GM19239 (cell line): ENCODE data around the gene COL16A1.

Experiments
- DNase-seq: peaks from one replicate; pipeline ENCODE4 v3.0.0; 2011; ENCODE audit warnings: low spot score; ENCODE audit not compliant: insufficient read length
- FAIRE-seq: peaks from 2 replicates; lab custom pipeline; 2011; peaks lifted over from hg19 to GRCh38; lab: Jason Lieb, UNC

Gene COL16A1

DNA sequence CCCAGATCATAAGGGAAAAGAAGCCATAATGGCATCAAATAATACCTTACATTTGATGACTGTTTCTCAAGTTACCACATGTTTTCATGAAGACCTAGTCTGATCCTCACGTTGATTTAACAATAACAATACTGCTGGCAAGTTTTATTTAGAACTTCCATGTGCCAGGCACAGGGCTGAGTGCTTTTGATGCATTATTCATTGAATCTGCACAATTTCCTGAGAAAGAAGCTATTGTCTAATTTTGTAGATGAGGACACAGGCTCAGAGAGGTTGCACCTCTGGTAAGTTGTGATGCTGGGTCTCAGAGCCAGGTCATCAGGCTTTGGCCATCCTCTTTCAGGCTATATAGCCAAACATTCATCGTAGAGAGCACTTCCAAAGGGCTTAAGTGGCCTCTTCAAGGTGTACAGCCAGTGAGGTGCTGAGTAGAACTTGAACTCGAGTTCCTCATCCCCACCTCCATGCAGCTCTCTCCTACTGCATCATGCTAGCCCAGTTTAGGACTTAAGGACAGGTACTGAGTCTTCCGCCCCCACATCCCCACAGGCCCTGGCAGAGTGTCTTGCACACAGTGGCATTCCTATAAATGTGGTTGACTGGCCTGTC lies 50.8 kb downstream of the COL16A1 start:
- no peak for DNase-seq
- FAIRE-seq, result no peak

DNA sequence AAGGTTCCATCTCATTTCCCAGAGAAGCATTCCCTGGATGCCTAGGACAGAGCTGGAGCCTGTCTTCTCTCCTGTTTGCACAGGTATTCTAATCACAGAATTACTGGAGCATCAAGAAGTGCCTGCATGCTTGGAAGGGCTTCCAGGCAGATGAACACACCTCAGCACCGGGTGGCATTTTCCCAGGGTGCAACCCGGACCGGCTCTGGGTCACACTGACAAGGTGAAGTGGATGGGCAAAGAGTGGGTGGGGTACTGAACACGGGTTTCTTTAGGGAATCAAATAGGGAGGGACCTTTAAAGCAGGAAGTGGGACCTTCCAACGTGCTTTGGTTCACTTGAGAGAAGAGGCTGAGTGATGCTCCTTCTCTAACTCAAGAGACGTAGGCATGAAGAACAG lies 52.1 kb downstream of the COL16A1 start:
- no peak for FAIRE-seq
- no peak for DNase-seq

DNA sequence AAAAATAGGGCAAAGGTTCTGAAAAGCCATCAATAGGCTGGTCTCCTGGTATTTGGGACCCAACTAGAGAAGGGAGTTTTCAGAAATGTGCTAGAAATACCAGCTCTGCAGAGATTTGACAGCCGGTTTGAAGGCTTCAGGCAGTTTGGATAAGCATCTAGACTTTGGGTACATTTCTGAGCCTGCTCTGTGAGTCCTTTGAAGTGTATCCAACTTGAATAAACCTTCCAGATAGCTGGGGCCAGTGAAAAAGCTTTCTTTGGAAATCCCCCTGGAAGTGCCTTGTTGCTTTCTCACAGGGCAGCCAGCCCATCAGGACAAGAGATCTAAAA lies 52.8 kb downstream of the COL16A1 start:
- no peak for DNase-seq
- no peak for FAIRE-seq

DNA sequence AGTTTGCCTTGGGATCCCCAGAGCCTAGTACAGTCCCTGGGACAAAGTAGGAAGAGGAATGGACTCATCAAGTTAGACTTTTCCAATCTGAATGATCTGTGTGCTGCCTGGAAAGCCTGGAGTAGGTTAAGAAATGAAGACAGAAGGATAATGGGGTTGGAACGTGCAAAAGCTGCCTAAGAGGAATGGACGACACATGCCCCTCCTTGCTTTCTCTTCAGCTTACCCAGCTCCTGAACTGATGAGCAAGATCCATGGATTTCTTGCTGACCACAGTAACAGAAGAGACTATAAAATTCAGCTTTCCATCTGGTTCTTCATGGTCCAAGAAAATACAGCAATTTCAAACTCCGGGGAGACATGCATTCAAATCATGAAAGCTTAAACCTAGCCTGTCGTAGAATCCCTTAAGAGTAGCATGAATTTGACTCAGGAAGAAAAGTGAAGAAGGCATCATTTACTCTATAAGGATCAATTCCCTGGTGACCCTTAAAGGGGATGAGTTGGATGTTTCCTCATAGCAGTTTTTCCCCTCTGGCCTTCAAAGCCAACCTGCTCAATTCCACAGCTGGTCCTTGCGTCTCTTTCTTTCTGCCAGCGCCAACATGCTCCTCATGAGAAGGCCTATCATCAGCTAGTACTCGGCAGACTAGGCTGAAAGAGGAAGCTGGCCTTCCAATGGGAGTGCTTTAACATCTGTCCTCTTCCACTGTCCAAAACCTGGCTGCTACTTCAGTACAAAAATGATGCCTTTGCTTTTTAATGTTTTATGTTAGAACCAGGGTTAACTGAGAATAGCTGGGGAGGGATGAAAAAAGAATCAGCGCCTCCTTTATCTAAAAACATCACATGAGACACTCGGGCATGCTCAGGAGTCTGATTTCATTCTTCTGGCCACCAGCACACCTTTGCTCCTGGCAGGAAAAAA lies 53.4 kb downstream of the COL16A1 start:
- FAIRE-seq, result no peak

DNA sequence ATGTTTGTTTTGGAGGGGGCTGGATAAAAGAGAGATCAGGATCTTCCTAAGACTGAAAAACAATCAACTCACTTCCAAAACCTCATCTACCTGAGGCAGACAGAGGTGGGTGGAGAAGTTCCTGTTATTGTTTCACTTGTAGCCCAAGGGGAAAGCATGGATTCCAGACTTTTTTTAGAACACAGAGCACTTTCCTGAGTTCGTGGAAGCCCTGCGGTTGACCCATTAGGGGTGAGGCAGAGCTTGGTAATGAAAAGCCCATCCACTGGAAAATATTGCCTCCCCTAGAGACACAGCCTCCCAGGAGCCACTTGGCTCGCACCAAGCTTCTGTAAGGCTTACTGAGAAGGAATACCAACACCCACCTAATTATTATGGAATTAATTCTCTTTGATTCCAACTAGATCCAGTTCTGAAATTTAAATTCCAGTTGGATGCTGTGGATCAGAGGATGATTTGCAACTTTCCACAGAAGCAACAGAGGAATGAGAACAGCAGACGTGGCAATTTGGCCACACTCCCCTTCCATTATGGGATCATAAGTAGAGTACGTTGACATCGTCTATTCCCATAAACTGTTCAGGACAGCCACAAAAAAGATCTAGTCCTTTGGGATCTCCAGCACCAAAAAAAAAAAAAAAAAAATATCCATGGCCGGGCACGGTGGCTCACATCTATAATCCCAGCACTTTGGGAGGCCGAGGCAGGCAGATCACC lies 55.0 kb downstream of the COL16A1 start:
- FAIRE-seq (no peak), DNase-seq (no peak)

More for the DNA sequence above, 53.4 kb downstream of the COL16A1 start:
- DNase-seq, result no peak

DNA sequence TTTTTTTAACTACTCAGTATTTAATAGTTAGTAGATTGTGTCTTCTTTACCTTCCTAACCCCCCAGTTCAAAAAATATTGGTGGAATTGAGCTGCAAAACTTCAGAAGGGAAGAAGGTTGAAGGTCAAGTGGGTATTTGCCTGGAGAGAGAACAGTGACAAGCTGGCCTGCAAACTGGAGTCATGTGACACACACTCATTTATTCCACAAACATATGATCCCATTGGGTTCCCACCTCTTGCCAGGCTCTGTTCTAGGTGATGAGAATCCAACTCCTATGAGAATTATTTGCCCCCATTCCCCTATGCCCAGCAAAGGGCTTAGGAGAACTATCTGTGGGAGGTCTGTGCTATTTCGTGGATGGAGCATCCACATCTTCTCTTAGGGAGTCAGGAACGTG lies 55.6 kb downstream of the COL16A1 start:
- DNase-seq (no peak), FAIRE-seq (no peak)

DNA sequence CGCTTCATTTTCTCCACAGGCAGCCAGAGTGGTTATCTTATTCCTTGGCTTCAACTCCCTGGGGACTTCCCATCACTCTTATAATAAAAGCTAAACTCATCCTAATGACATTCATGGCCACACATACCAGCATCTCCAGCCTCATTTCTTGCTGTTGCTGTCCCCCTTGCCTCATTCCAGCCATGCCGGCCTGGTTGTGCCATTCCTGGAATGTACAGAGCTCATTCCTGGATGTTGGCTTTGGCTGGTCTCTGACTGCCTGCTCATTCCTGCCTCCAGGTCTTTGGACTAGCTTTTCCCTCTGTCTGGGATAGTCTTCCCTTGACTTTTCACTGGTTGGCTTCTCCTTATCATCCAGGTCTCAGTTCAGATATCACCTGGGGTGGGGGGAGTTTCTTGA lies 56.7 kb downstream of the COL16A1 start:
- DNase-seq, result no peak
- no peak for FAIRE-seq

DNA sequence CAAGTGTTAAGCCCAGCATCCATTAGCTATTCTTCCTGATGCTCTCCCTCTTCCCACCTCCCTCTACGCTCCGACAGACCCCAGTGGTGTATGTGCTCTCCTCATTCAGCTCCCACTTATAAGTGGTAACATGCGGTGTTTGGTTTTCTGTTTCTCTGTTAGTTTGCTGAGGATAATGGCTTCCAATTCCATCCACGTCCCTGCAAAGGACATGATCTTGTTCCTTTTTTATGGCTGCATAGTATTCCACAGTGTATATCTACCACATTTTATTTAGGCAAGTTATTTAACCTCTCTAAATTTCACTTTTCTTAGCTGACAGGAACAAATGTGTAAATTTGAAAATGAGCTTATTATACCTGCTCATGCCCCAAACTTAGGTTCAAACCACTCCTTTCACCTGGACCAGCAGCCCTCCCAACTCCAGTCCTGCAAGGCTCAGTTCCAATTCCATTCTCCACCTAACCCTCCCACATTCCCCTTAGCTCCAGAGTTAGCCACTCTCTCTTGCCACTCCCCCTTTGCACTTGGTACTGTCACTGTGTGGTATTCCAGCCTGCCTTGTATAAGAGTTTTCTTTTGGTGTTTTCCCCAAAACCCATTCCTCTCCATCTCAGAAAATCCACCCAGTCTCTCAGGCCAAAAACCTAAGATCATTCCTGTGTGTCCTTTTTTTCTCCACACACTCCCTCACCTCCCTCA lies 57.4 kb downstream of the COL16A1 start:
- no peak for DNase-seq
- no peak for FAIRE-seq

DNA sequence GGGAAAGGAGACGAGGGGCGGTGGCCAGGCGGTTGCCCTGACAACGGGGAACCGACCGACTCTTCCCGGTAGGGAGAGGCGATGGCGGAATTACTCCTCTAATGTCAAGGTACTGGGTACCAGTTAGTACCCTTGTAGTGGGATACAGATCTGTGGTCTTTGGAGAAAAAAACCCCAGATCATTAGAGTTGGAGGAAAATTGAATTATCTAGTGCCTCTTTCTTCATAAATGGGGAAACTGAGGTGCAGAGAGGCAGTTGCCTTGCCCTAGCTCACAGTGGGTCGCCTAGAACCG lies 58.6 kb downstream of the COL16A1 start:
- FAIRE-seq (no peak), DNase-seq (no peak)

DNA sequence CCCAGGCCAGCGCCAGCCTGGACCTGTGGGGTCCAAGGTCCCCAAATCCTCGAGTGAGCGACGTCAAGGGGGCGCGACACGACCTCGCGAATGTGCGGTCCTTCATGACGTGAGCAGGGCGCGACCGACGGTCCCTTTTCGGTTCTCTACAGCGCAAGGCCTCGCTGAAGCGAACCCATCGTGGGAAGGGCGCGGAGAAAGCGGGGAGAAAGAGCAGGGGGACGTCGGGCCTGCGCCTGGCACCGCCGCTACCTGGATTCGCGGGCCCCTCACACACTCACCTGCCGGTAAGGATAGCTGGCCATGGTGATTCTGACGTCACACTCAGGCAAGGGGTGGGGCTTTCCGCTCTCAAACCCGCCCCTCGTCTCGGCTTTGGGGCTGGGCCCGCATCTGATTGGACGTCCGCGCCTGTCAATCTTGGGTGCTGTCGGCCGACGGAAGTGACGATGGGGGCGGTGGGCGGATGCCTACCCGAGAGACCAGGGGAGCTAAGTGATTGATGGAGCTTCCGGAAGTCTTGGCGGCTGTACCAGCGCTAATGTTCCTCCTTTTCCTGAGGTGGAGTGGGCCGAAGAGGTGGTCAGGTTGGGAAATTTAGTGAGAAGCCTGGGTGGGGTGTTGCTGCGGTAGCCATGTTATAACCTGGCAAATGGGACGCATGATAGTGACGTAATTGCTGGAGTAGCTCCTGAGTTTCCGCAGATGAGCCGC lies 59.1 kb downstream of the COL16A1 start, which contains the start of gene PEF1:
Gene PEF1 (minus strand): TSS at position 317 of the 714 bp plus-strand sequence. CDS start 12 bp downstream, at position 305.
- FAIRE-seq, result peak; percentile 98
- DNase-seq, result peak; percentile 93

DNA sequence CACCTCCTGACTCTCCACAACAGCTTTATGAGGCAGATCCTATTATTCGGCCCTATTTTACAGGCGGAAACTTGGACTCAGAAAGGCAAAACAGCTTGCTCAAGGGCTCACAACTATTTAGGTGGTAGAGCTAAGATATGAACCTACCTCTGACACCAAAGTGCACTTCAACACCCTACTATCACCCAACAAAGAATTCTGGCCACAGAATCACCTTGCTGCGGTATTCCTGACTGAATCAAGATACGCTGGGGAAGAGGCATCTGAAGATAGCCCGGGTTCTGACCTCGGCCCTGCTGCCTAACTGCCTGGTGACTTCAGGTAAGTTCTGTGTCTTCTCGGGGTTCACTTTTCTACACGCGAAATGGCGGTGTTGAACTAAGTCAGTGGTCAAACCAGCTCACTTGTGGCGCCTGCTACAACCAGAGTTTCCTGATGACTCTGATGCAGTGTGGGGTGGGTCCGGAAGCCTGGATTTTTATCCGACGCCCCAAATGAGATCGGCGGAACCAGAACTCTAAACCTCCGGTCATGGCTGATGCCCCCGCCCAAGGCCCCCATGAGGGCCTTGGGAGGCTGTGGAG lies 59.7 kb downstream of the COL16A1 start:
- DNase-seq, result no peak
- peak; percentile 56 for FAIRE-seq

DNA sequence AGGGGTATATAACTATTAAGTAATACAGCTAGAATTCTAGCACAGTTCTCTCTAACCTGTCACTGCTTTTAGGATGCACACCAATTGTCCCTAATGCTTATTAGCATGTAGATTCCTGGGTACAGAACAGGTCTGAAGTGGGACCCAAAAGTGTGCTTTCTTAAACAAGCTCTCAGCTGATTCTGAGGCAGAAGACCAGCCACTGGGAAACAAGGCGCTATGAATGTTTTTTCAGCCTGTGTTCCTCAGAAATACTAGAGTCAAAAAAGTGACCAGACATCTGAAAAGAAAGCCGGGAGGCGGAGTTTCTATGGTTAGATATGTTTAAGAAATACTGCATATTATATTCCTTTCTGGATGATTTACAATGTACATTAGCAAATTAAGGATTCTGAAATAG lies 60.9 kb downstream of the COL16A1 start:
- DNase-seq, result no peak
- FAIRE-seq, result no peak

DNA sequence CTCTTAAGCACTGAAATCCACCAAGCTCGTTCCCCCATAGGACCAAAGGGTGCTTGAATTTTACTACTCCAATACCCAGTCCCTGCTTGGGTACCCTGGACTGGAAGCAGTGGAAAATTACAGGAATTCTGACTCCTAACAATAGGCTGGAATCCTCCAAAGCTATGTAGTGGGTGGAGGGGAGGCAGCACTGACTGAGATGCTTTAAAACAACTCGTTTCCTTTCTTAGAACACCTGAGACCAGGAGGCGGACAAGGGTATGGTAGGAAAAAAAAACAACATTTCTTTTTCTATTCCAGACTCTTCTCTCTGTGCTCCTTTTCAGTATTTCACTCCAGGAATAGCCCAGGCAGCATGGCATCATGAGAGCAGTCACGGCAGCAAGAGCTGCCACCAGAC lies 61.5 kb downstream of the COL16A1 start:
- no peak for DNase-seq
- FAIRE-seq, result no peak

DNA sequence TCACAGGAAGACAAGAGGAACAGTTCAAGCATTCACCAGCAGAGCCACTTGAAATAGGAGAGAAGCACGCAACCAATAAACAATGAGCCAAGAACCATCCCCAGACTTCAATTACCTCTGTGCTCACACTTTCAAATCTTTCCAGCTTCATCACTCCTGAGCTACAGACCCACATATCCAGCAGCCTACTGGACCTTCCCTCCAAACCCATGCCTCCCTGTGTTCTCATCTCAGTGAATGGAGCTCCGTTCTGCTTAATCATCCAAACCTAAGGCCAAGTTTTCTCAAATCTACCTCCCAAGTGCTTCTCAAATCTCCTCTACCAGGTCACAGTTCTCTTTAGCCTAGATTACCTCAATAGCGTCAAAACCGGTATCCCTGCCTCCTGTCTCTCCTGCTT lies 62.9 kb downstream of the COL16A1 start:
- no peak for DNase-seq
- no peak for FAIRE-seq

DNA sequence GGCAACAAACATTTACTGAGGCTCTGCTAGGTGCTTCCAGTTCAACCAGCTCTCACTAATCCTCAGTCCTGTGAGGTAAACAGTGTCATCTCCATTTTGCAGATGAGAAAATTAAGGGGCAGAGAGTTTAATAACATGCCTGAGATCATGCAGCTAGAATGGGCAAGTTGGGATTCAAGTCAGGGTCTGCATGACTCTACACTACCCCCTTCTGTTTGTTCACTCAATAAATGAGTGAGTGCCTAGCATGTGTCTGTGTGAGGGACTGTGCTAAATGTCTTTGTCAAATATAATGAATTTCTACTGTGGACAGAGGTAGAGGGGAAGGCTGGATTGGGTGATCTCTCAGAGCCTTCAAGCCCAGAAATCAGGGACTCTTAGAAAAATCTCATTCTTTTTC lies 63.6 kb downstream of the COL16A1 start:
- FAIRE-seq (no peak), DNase-seq (no peak)

DNA sequence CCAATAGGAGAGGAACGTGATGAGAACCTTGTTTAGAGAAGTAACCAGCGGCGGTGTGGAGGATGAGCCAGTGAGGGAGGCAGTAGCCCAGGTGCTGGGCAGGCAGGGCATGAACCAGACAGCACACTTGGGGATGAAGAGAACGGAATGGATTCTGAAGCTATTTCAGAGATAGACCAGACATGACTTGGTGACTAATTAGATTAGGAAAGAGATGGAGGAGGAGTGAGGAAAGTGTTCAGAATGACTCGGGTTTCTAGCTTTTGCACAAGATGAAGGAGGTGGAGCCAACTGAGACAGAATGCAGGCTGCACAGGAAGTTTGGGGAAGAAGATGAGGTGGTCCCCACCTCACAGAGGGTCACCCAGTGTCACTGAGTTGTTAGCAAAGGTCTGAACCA lies 64.3 kb downstream of the COL16A1 start:
- DNase-seq (no peak), FAIRE-seq (no peak)

DNA sequence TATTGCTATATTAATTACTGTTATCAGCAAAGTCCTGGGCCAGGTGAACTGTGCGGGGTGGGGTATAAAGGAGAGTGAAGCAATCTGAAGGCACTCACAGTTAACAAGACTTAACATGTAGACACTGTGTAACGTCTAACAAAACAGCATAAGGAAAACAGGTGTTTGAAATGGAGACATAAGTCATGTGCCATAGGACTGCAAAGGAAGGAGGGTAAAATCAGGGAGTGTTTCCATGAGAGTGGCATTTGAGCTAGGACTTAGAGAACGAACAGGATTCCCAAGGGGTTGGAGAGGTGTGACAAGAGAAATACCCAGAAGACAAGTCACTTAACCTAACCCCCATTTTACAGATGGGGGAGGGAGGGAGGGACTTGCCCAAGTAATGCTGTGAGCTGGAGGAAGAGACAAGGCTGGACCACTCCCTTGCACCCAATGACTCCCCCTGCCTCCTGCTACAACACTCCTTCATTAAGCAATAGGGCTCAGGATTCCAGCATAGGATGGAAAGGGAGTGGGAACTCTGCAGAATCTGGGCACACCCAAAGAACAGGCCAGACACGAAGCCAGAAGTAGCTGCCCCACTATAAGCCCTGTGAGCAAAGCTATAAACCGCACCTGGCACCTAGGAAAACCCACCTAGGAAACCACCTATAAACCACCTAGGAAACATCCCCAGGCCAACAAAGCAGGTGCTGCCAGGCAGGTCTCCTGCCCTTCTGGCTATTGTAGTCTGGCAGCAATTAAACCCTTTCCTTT lies 65.7 kb downstream of the COL16A1 start:
- DNase-seq (no peak), FAIRE-seq (no peak)

DNA sequence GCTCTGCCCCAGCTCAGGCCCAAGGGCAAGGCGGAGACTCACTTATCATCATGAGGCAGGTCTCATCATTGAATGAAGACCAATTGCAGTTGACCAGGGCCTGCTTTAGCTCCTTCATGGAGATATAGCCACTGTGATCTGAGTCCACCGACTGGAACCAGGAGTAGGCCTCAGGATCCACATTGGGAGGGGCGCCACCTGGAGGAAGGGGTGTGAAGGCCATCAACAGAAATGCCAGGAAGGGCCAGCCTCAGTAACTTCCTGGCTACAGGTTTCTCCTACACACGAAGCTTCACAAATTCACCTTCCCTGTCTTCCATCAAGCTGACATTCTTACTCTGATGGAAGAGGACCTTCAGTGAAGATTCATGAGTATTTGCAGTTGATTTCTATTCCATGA lies 70.7 kb downstream of the COL16A1 start:
- DNase-seq (no peak), FAIRE-seq (no peak)

DNA sequence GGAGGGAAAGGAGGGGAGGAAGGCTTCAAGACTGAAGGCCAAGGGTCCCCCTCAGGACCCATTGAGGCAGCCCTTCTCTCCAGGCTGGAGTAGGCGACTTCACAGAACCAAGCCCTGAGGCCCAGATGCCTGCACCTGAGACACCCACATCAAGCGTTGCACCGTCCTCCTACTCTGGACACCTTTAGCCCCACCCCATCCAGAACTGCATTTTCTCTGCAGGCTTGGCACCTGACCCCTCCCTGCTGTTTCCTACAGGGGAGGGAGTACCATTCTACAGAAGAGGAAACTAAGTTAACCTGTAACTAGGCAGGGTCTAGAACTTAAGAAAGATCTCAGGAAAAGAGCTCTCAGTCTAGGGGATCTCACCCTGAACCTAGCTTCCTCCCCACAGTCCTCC lies 71.2 kb downstream of the COL16A1 start:
- DNase-seq (no peak), FAIRE-seq (peak; percentile 69)
